DND-41 (cell line): ENCODE measurements around the gene URM1.
A peak's percentile ranks its signal among the peaks of the same experiment; 100 is the strongest.
"Not testable (repeated sequence)": the region's sequence is repeated elsewhere in the genome, so short reads cannot be mapped to it uniquely, and the experiment has no call there.

Experiments
- ATAC-seq: fragments of 200-7000 bp; cut with Tn5 transposase; 3 replicates; pipeline ENCODE4 v1.9.1; 2021; ENCODE audit warnings: low read depth; ENCODE audit not compliant: insufficient read depth
- DNase-seq: peaks from one replicate; pipeline ENCODE4 v3.0.0-alpha.2; 2020
- H2AFZ ChIP-seq: 2 replicates; pipeline ENCODE4 v1.6.0; 2012; ENCODE audit warnings: low read depth, low read length
- H3K27ac ChIP-seq: 2 replicates; pipeline ENCODE4 v1.5.1; 2012; ENCODE audit warnings: low read length, inconsistent platforms
- H3K27me3 ChIP-seq: fragments of 200-600 bp; sonication (generic); 2 replicates; pipeline ENCODE4 v1.6.0; 2012; ENCODE audit warnings: low read length, mild to moderate bottlenecking, inconsistent platforms; ENCODE audit not compliant: insufficient read depth, poor library complexity
- H3K36me3 ChIP-seq: 2 replicates; pipeline ENCODE4 v1.5.1; 2012; ENCODE audit warnings: low read length, inconsistent platforms; ENCODE audit not compliant: insufficient read depth
- H3K4me1 ChIP-seq: 2 replicates; pipeline ENCODE4 v1.5.1; 2012; ENCODE audit warnings: mild to moderate bottlenecking, low read length; ENCODE audit not compliant: insufficient read depth
- H3K4me2 ChIP-seq: 2 replicates; pipeline ENCODE4 v1.6.0; 2012; ENCODE audit warnings: mild to moderate bottlenecking, moderate library complexity, low read length, inconsistent platforms; ENCODE audit not compliant: insufficient read depth
- H3K4me3 ChIP-seq, 2 experiments: fragments of 200-600 bp in 1 of 2; shearing (Covaris generic) in 1 of 2; 2 replicates each; pipeline ENCODE4 v1.5.1; 2012 to 2016; ENCODE audit warnings: inconsistent platforms in 2 of 2, low read length in 2 of 2, mild to moderate bottlenecking in 2 of 2, low read depth in 1 of 2, moderate library complexity in 1 of 2
- H3K79me2 ChIP-seq: 2 replicates; pipeline ENCODE4 v1.6.0; 2012; ENCODE audit warnings: low read length, inconsistent platforms; ENCODE audit not compliant: insufficient read depth
- H3K9ac ChIP-seq: 2 replicates; pipeline ENCODE4 v1.6.0; 2012; ENCODE audit warnings: low read depth, mild to moderate bottlenecking, inconsistent platforms, low read length, moderate library complexity
- H3K9me3 ChIP-seq: 2 replicates; pipeline ENCODE4 v1.5.1; 2012; ENCODE audit warnings: low read length, moderate library complexity, mild to moderate bottlenecking, inconsistent platforms; ENCODE audit not compliant: insufficient read depth, severe bottlenecking
- H4K20me1 ChIP-seq: 2 replicates; pipeline ENCODE4 v1.6.0; 2012; ENCODE audit warnings: low read length; ENCODE audit not compliant: insufficient read depth
- EZH2 ChIP-seq: IDR thresholded peaks from 3 replicates; pipeline ENCODE4 v1.6.1; 2012; ENCODE audit warnings: borderline replicate concordance, low read depth, mild to moderate bottlenecking, moderate library complexity, low read length, inconsistent platforms; ENCODE audit not compliant: severe bottlenecking
- TF ChIP-seq, protein P1 (sequence below): IDR thresholded peaks from 2 replicates; pipeline ENCODE4 v1.5.1; 2012; ENCODE audit warnings: borderline replicate concordance, low read length, moderate library complexity, mild to moderate bottlenecking; ENCODE audit not compliant: poor library complexity, severe bottlenecking; ENCODE audit errors: extremely low read depth

The URM1 gene

DNA sequence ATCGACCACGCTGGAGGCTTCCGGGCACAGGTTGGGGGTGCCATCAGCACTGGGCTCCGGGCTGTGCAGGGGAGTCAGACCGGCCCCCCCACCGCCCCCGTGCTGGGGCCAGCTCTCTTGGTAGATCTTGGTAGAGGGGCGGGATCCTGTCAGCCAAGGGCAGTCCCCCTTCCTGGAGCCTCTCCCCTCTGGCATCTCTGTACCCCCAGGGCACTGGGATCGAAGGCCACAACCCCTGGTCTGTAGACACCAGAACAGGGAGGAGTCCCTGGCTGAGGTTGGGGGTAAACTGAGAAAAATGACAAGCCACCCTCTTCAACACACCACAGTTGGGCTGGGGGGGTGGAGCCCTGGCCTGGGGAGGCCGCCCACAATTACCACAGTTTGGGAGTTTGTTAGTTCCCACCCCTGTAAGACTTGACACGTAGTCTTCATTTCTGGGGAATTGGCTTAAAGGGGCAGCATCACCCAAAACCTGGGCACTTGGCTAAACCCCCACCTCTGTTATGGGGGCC is 50.4 kb downstream of the URM1 start:
- DNase-seq = peak; percentile 27
- Histone ChIP-seq H3K4me1 (peaks cover 20% of the 10 kb centered on the region), H3K4me2 (peak overlapping the region; percentile 85), H3K9me3 (no peaks in the 10 kb centered on the region), H3K27me3 (peaks cover 36% of the 10 kb centered on the region), H3K27ac (no peak overlapping the region), H4K20me1 (no peaks in the 10 kb centered on the region; the same call in 1 of the 2 replicates), H3K36me3 (no peaks in the 10 kb centered on the region), H3K79me2 (no peaks in the 10 kb centered on the region), H3K4me3 (peak overlapping the region in 1 of 2 experiments; percentile 57; a peak in 1 of 4 replicates), H3K9ac (peak overlapping the region; percentile 52; the same call in 1 of the 2 replicates), H2AFZ (no peak overlapping the region)
- peak; percentile 28; the same call in 2 of the 3 replicates for ATAC-seq
- TF ChIP-seq, protein P1, sequence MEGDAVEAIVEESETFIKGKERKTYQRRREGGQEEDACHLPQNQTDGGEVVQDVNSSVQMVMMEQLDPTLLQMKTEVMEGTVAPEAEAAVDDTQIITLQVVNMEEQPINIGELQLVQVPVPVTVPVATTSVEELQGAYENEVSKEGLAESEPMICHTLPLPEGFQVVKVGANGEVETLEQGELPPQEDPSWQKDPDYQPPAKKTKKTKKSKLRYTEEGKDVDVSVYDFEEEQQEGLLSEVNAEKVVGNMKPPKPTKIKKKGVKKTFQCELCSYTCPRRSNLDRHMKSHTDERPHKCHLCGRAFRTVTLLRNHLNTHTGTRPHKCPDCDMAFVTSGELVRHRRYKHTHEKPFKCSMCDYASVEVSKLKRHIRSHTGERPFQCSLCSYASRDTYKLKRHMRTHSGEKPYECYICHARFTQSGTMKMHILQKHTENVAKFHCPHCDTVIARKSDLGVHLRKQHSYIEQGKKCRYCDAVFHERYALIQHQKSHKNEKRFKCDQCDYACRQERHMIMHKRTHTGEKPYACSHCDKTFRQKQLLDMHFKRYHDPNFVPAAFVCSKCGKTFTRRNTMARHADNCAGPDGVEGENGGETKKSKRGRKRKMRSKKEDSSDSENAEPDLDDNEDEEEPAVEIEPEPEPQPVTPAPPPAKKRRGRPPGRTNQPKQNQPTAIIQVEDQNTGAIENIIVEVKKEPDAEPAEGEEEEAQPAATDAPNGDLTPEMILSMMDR = no peak
- TF ChIP-seq EZH2 = no peak

DNA sequence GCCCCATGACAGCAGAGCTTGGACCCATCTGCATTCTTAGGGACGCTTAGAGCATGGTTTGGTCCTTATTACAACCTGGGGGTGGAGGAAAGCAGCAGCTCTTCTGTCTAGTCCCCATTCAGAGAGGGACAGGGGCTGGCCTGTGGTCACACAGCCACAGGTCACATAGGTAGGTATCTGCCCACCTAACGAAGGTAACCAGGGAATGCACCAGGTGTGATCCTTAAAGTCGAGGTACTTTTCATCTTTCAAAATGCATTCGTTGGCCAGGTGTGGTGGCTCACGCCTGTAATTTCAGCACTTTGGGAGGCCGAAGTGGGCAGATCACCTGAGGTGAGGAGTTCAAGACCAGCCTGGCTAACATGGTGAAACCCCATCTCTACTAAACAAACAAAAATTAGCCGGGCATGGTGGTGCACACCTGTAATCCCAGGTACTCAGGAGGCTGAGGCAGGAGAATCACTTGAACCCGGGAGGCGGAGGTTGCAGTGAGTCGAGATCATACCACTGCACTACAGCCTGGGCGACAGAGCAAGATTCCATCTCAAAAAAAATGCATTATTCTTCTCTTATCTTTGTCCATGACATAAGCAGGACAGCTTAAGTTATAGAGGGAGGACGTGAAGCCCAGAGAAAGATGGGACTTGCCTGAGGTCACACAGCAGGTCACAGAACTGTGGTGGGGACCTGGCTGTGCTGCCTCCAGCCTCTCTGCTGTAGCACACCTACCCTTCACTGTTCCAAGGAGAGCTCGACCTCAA is 51.0 kb downstream of the URM1 start:
- H3K9ac ChIP-seq, H3K4me2 ChIP-seq, ATAC-seq, H3K27ac ChIP-seq, H3K4me3 ChIP-seq, H3K36me3 ChIP-seq, DNase-seq, H4K20me1 ChIP-seq, H2AFZ ChIP-seq, H3K9me3 ChIP-seq, H3K79me2 ChIP-seq: not testable (repeated sequence)
- peaks cover 36% of the 10 kb centered on the region for H3K27me3 ChIP-seq
- H3K4me1 ChIP-seq = peaks cover 20% of the 10 kb centered on the region

DNA sequence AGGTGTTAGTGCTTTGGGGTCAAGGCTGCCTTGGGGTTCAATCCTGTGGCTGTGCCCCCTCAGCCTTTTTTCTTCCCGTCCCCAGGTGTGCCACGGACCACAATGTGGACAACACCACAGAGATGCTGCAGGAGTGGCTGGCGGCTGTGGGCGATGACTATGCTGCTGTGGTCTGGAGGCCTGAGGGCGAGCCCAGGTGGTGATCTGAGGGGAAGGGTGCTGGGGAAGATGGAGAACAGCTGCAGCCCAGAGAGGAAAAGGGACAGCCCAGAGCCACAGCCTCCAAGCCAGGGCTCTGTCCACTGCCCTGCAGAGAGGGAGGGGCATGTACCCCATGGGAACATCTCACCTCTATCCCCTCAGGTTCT is 51.6 kb downstream of the URM1 start:
- Histone ChIP-seq H3K79me2 (no peaks in the 10 kb centered on the region), H3K27ac (no peak overlapping the region), H3K4me1 (peaks cover 20% of the 10 kb centered on the region), H3K9me3 (no peaks in the 10 kb centered on the region), H4K20me1 (no peaks in the 10 kb centered on the region; the same call in 1 of the 2 replicates), H3K4me3 (no peak overlapping the region), H2AFZ (no peak overlapping the region), H3K27me3 (peaks cover 36% of the 10 kb centered on the region), H3K36me3 (no peaks in the 10 kb centered on the region), H3K9ac (no peak overlapping the region), H3K4me2 (no peak overlapping the region)
- no peak for TF ChIP-seq EZH2
- TF ChIP-seq, protein P1 = no peak
- no peak for ATAC-seq
- no peak for DNase-seq

DNA sequence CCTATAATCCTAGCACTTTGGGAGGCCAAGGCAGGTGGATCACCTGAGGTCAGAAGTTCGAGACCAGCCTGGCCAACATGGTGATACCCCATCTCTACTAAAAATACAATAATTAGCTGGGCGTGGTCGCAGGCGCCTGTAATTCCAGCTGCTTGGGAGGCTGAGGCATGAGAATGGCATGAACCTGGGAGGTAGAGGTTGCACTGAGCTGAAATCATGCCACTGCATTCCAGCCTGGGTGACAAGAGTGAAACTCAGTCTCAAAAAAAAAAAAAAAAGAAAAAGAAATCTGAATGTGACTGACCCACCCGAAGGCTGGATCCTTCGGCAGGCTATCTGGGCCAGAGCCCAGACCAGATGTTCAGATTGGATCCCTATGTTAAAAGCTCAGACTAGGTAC is 52.2 kb downstream of the URM1 start:
- not testable (repeated sequence) for H3K9ac ChIP-seq, H3K27ac ChIP-seq, H3K4me3 ChIP-seq, H2AFZ ChIP-seq, H3K36me3 ChIP-seq, DNase-seq, H3K4me2 ChIP-seq, ATAC-seq, H3K79me2 ChIP-seq, H3K9me3 ChIP-seq, H4K20me1 ChIP-seq
- Histone ChIP-seq H3K27me3 (peaks cover 36% of the 10 kb centered on the region), H3K4me1 (peaks cover 20% of the 10 kb centered on the region)
